Upper lobe of left lung (tissue), 4 donors: ENCODE data around the gene MYO15A.
"Not testable (repeated sequence)": the region's sequence is repeated elsewhere in the genome, so short reads cannot be mapped to it uniquely, and the experiment has no call there.

ENCODE experiments used
- CTCF ChIP-seq, 6 experiments: fragments of 450-650 bp in 4 of 6; fragments of 200-600 bp in 2 of 6; sonication (generic) in 2 of 6; IDR thresholded peaks; one replicate each; pipeline ENCODE4 v1.5.1; 2016 to 2019; ENCODE audit warnings: antibody characterized with exemption in 6 of 6
- EP300 ChIP-seq, 4 donors: sonication (generic); formaldehyde crosslinking; IDR thresholded peaks; one replicate each; pipeline ENCODE4 v1.5.1; 2017; ENCODE audit warnings: antibody characterized with exemption in 4 of 4, control low read depth in 2 of 4
- POLR2A ChIP-seq, 4 donors: fragments of 450-650 bp; IDR thresholded peaks; one replicate each; pipeline ENCODE4 v1.5.1; 2016 to 2017; ENCODE audit warnings: antibody characterized with exemption in 4 of 4, mild to moderate bottlenecking in 2 of 4
- POLR2AphosphoS5 ChIP-seq, 2 donors: sonication (generic); formaldehyde crosslinking; IDR thresholded peaks; one replicate each; pipeline ENCODE4 v1.5.1; 2017; ENCODE audit warnings: antibody characterized with exemption in 2 of 2

GRCh38 chr17:18216906-18217305 lies 108.3 kb downstream of the MYO15A start:
- TF ChIP-seq CTCF, EP300, POLR2A, POLR2AphosphoS5 (IDR thresholded peaks at IDR 0.05): not testable (repeated sequence)
